GM19467 (cell line): ENCODE data around the gene MSH3.
"Not testable (repeated sequence)": the region's sequence is repeated elsewhere in the genome, so short reads cannot be mapped to it uniquely, and the experiment has no call there.

ENCODE experiments used
- ATAC-seq: cut with Tn5 transposase; IDR thresholded peaks from one replicate; pipeline ENCODE4 v1.9.1; 2021; ENCODE audit warnings: mild to moderate bottlenecking, moderate library complexity; ENCODE audit not compliant: unreplicated experiment

The MSH3 gene

DNA sequence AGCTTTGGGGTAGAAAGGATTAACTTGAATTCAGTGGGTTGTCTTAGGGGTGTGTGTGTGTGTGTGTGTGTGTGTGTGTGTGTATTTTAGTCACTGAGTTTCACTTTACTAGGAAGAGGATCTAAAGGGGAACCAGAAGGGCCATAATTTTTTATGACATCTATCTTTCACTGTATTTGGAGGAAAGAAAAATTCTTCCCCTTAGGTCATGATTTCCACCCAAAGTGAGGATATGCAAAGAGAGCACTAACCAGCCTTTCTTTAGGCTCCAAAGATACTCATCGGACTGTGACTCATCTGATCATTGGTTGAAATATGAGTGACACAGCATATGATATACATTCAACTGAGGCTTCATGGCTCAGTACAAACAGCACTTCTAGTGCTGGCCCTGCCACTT, 230.5 kb downstream of the MSH3 start:
- ATAC-seq = no peak

GRCh38 chr5:80885396-80886000, 231.0 kb downstream of the MSH3 start:
- no peak for ATAC-seq

- no peak for ATAC-seq
Observed at GRCh38 chr5:80894083-80894482, 239.6 kb downstream of the MSH3 start.

DNA sequence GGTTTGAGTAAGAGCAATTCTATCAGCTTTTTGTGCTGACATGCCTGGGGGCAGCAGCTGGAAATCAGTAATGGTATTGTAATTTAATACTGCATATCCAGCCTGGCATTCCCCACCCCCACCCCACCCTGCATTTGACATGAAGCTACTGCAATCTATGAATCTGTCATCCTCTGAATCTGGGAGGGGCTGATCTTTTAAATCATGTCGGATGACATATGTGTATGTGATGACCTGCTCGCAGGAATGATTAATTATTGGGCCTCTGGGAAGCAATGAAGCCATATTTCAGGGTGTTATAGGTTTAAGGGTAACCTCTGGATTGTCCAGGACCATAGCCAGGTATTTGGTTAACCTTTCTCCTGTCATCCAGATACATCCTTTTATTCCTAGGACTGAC, 241.1 kb downstream of the MSH3 start:
- no peak for ATAC-seq

DNA sequence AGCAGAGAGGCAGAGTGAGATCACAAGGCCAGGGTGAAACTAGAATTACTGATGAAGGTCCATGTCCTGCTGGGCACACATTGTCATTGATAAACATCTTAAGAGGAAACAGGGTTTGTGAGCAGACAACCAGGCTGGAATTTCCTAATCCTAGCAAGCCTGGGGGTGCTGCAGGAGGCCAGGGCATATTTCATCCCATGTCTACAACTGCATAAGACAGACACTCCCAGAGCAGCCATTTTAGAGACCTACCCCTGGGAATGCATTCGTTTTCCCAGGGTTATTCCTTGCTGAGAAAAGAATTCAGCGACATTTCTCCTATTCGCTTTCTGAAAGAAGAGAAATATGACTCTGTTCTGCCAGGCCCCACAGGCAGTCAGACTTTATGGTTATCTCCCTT, 248.2 kb downstream of the MSH3 start:
- not testable (repeated sequence) for ATAC-seq

- ATAC-seq = no peak
Observed at GRCh38 chr5:80904533-80905187, 250.2 kb downstream of the MSH3 start.

DNA sequence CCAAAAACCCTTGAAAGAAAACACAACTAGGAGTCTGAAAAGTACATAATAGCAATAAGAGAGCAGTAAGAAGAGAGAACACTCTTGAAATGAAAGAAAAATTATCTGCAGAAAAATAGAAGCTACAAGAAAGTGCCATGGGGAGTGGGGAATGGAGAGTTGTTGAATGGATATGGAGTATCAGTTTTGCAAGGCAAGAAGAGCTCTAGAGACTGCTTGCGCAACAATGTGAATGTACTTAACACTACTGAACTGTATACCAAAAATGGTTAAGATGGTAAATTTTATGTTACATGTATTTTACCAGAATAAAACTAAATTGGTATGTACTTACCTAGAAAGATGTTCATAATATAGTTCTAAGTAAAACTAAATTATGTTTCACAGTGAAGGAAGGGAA, 251.0 kb downstream of the MSH3 start:
- no peak for ATAC-seq

DNA sequence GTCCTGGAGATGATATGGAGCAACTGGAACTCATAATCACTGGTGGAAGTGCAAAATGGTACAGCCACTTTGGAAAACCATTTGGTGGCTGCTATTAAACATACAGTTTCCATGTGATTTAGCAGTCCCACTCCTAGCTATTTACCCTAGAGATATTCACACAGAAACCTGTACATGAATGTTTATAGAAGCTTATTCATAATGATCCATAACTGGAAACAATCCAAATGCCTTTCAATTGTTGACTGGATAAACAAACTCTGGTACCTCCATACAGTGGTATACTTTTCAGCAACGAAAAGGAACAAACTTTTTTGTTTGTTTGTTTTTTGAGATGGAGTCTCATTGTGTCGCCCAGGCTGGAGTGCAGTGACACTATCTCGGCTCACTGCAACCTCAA, 258.0 kb downstream of the MSH3 start:
- ATAC-seq = no peak

DNA sequence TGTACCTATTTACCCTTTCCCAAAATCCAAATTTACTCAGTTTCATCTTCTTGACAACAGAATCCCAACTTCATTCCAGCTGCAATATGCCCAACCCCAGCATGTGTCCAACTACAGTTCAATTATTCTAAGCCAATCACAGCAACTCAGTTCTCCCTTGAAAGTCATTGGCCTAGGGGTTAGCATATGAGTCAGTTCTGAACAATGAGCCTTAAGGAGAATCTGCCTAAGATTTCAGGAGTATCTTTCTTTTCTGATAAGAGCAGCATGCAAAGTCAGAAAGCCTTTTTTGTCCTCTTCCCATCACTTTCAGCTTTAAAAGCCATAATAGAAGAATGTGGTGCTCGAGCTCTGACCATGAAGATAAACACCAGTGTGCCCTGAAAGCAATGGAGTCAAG, 261.3 kb downstream of the MSH3 start:
- no peak for ATAC-seq

DNA sequence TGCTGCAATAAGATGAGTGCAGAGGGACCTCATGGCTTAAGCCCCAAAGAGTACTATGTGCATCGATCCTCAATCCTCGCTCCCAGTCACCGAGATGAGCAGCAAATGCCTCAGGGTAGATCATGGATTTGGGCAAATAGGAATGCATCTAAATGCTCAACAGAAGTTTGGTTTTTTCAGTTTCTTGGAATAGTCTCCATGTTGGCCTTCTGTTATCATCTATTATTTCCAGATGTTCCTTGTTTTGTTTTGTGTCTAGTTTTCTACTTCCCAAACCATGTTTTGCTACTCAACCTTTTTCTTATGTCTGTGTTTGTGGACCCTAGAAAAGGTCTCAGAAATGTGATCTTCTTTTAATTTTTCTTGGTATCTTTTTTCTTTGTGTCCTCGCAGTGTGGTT, 262.2 kb downstream of the MSH3 start:
- ATAC-seq = no peak

DNA sequence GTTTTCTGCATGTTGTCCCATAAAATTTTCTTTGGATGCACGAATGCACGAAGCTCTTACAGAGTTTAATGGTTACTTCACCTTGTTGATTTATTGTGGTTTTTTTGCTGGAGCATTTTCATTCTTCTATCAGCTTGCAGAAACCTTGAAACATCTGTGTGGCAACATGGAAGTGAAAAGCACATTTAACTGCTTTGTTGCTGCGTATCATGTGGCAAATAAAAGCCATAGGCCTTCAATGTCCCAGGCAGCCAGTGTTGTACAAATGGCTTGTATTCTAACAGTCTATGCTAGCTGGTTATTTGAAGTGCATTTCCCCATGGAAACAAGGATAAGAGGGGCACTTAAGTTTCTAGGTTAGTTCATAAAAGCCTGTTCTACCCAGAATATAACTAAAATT, 263.2 kb downstream of the MSH3 start:
- no peak for ATAC-seq

GRCh38 chr5:80919678-80920196, 265.3 kb downstream of the MSH3 start:
- ATAC-seq = no peak

GRCh38 chr5:80920333-80920732, 265.9 kb downstream of the MSH3 start:
- ATAC-seq = no peak

GRCh38 chr5:80921026-80921425, 266.6 kb downstream of the MSH3 start:
- no peak for ATAC-seq

DNA sequence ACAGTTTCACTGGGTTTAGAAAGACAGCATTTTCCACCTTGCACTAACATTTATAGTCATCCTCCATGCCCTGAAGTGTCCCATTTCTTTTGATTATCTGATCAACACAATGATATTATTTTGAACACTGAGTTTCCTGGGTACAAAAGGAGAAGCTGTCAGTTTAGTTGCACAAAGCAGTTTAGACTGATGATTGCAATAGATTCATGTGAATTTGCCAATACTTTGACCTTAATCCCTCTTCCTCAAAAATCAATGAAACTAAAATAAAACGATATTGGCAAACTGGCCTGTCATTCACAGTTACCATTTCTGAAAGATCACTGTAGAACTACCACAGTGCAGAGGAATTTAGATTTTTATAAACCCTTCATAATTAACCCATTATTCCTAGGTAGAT, 271.5 kb downstream of the MSH3 start:
- ATAC-seq = no peak
